Prostate gland (tissue), 2 donors: ENCODE results near the gene KLHL3. TPM values are rescaled to one million over a fixed set of nuclear protein-coding genes. Genes with fewer than 3 reads are reported as not detected.
A peak's percentile ranks its signal among the peaks of the same experiment; 100 is the strongest.

Experiments
- DNase-seq: peaks from one replicate; pipeline ENCODE4 v3.0.0-alpha.2; 2019; ENCODE audit warnings: low spot score
- H3K27ac ChIP-seq, 2 donors: fragments of 200-600 bp; sonication (generic); 2 replicates each; pipeline ENCODE4 v1.5.1; 2017 to 2019
- H3K27me3 ChIP-seq: fragments of 200-600 bp; sonication (generic); replicated peaks from 2 replicates; pipeline ENCODE4 v1.5.1; 2019; ENCODE audit not compliant: insufficient read depth
- H3K36me3 ChIP-seq, 2 donors: fragments of 200-600 bp; sonication (generic); 1 replicate in 1 of 2; 2 replicates in 1 of 2; pipeline versions ENCODE4 v1.5.1 to v1.8.1; 2017 to 2019
- H3K4me1 ChIP-seq: fragments of 200-600 bp; sonication (generic); replicated peaks from 2 replicates; pipeline ENCODE4 v1.5.1; 2019
- H3K4me3 ChIP-seq, 2 donors: fragments of 200-600 bp; sonication (generic); 2 replicates each; pipeline ENCODE4 v1.5.1; 2017 to 2019
- H3K9me3 ChIP-seq: fragments of 200-600 bp; sonication (generic); 2 replicates; pipeline ENCODE4 v1.5.1; 2017
- CTCF ChIP-seq, 4 experiments: fragments of 200-600 bp in 2 of 4; fragments of 450-650 bp in 2 of 4; sonication (generic) in 2 of 4; IDR thresholded peaks; 1 replicate in 3 of 4; 2 replicates in 1 of 4; pipeline ENCODE4 v1.5.1; 2016 to 2019; ENCODE audit warnings: antibody characterized with exemption in 4 of 4, mild to moderate bottlenecking in 2 of 4, moderate library complexity in 2 of 4
- POLR2A ChIP-seq: fragments of 450-650 bp; IDR thresholded peaks from one replicate; pipeline ENCODE4 v1.6.1; 2016; ENCODE audit warnings: antibody characterized with exemption, mild to moderate bottlenecking
- POLR2AphosphoS5 ChIP-seq: sonication (generic); formaldehyde crosslinking; IDR thresholded peaks from one replicate; pipeline ENCODE4 v1.6.1; 2017; ENCODE audit warnings: antibody characterized with exemption
- WGBS: methylation state at CpG from one replicate; pipeline ENCODE4 v1.1.5; 2018; 5-methylcytosine and 5-hydroxymethylcytosine counted together
- intact Hi-C: fragments of 100-400 bp; cut with DNase I; formaldehyde crosslinking; loops from one replicate; pipeline ENCODE4 v1.14.2; 2022
- total RNA-seq, 2 donors: library from RNA; depleted of rRNA; stranded (reverse); fragments of >200 nt; gene quantifications; one replicate each; pipeline ENCODE4 v1.1.0, GENCODE V29; 2016

The KLHL3 gene
- total RNA-seq, 2 donors from 2014 or later = 1.8 to 14.0 TPM

GRCh38 chr5:137737349-137738131 is 1.7 kb upstream of the KLHL3 start:
- no peak overlapping the region for H3K27ac ChIP-seq
- H3K9me3 ChIP-seq = no peaks in the 10 kb centered on the region
- TF ChIP-seq POLR2A = no peak
- TF ChIP-seq CTCF (IDR thresholded peaks at IDR 0.05) = no peak
- no peak for TF ChIP-seq POLR2AphosphoS5
- H3K27me3 ChIP-seq = no peaks in the 10 kb centered on the region
- intact Hi-C loops = no loop called here
- no peak for DNase-seq
- no peak overlapping the region for H3K4me3 ChIP-seq
- WGBS = 80% methylated on average over 5 of the region's 5 CpGs
- no peaks in the 10 kb centered on the region for H3K36me3 ChIP-seq
- H3K4me1 ChIP-seq = no peaks in the 10 kb centered on the region

- DNase-seq = no peak
- intact Hi-C loops = no loop called here
- no peaks in the 10 kb centered on the region for H3K36me3 ChIP-seq
- no peak overlapping the region for H3K4me3 ChIP-seq
- H3K27ac ChIP-seq = no peak overlapping the region
- H3K9me3 ChIP-seq = no peaks in the 10 kb centered on the region
- H3K27me3 ChIP-seq = no peaks in the 10 kb centered on the region
- TF ChIP-seq CTCF (IDR thresholded peaks at IDR 0.05) (no peak), POLR2A (no peak), POLR2AphosphoS5 (no peak)
- 57% methylated on average over 1 of the region's 1 CpG for WGBS
- no peaks in the 10 kb centered on the region for H3K4me1 ChIP-seq
Measured at GRCh38 chr5:137736496-137736895, 607 bp upstream of the KLHL3 start.

GRCh38 chr5:137734962-137735554 is 831 bp downstream of the KLHL3 start:
- under 1% methylated on average over 14 of the region's 14 CpGs for WGBS
- Histone ChIP-seq H3K27ac (peak overlapping the region; percentile 22 to 46), H3K36me3 (no peaks in the 10 kb centered on the region), H3K27me3 (no peaks in the 10 kb centered on the region), H3K9me3 (no peaks in the 10 kb centered on the region), H3K4me3 (peak overlapping the region; percentile 16 to 27), H3K4me1 (no peaks in the 10 kb centered on the region)
- peak; percentile 39 for DNase-seq
- TF ChIP-seq CTCF (IDR thresholded peaks at IDR 0.05) = no peak
- no peak for TF ChIP-seq POLR2A
- TF ChIP-seq POLR2AphosphoS5 = no peak
- intact Hi-C loops = no loop called here

- TF ChIP-seq CTCF (IDR thresholded peaks at IDR 0.05) (no peak), POLR2AphosphoS5 (no peak), POLR2A (no peak)
- intact Hi-C loops = no loop called here
- peak overlapping the region in 1 of 2 donors; percentile 16 for H3K4me3 ChIP-seq
- no peaks in the 10 kb centered on the region for H3K4me1 ChIP-seq
- H3K36me3 ChIP-seq = no peaks in the 10 kb centered on the region
- H3K27me3 ChIP-seq = no peaks in the 10 kb centered on the region
- 66% methylated on average over 2 of the region's 2 CpGs for WGBS
- no peak overlapping the region for H3K27ac ChIP-seq
- no peaks in the 10 kb centered on the region for H3K9me3 ChIP-seq
- no peak for DNase-seq
Measured at GRCh38 chr5:137734331-137734730, 1.6 kb downstream of the KLHL3 start.

- Histone ChIP-seq H3K36me3 (no peaks in the 10 kb centered on the region), H3K27ac (no peak overlapping the region), H3K4me1 (no peaks in the 10 kb centered on the region), H3K9me3 (no peaks in the 10 kb centered on the region), H3K4me3 (no peak overlapping the region), H3K27me3 (no peaks in the 10 kb centered on the region)
- intact Hi-C loops = no loop called here
- WGBS = 94% methylated on average over 3 of the region's 3 CpGs
- no peak for TF ChIP-seq POLR2AphosphoS5
- no peak for TF ChIP-seq POLR2A
- no peak for TF ChIP-seq CTCF (IDR thresholded peaks at IDR 0.05)
- DNase-seq = no peak
Measured at GRCh38 chr5:137733922-137734321, 2.0 kb downstream of the KLHL3 start.
